Measurements from ENCODE around the gene PIP5K1B.

PIP5K1B gene

GRCh38 chr9:68802525-68803015 lies 97.5 kb downstream of the PIP5K1B start:
- H3K4me3 ChIP-seq (ENCODE audit: low read depth, low read length), result no peak overlapping the region

GRCh38 chr9:68804911-68805889 lies 100.2 kb downstream of the PIP5K1B start:
- H3K4me3 ChIP-seq (ENCODE audit: low read depth, low read length), result no peak overlapping the region

GRCh38 chr9:68805890-68806517 lies 101.0 kb downstream of the PIP5K1B start:
- H3K4me3 ChIP-seq (ENCODE audit: low read depth, low read length), result no peak overlapping the region

- H3K4me3 ChIP-seq (ENCODE audit: low read depth, low read length), result no peak overlapping the region
These were observed 103.4 kb downstream of the PIP5K1B start for GRCh38 chr9:68808338-68808890.

- H3K4me3 ChIP-seq (ENCODE audit: low read depth, low read length), result no peak overlapping the region
These were observed 112.2 kb downstream of the PIP5K1B start for GRCh38 chr9:68817079-68817875.

- no peak overlapping the region for H3K4me3 ChIP-seq (ENCODE audit: low read depth, low read length)
These were observed 114.0 kb downstream of the PIP5K1B start for GRCh38 chr9:68819065-68819464.

- H3K4me3 ChIP-seq (ENCODE audit: low read depth, low read length), result no peak overlapping the region
These were observed 116.9 kb downstream of the PIP5K1B start for GRCh38 chr9:68821911-68822310.

GRCh38 chr9:68822596-68823165 lies 117.6 kb downstream of the PIP5K1B start:
- no peak overlapping the region for H3K4me3 ChIP-seq (ENCODE audit: low read depth, low read length)

GRCh38 chr9:68825762-68826472 lies 120.9 kb downstream of the PIP5K1B start:
- H3K4me3 ChIP-seq (ENCODE audit: low read depth, low read length), result no peak overlapping the region

GRCh38 chr9:68827837-68828744 lies 123.1 kb downstream of the PIP5K1B start:
- no peak overlapping the region for H3K4me3 ChIP-seq (ENCODE audit: low read depth, low read length)

GRCh38 chr9:68832101-68832500 lies 127.1 kb downstream of the PIP5K1B start:
- no peak overlapping the region for H3K4me3 ChIP-seq (ENCODE audit: low read depth, low read length)

- no peak overlapping the region for H3K4me3 ChIP-seq (ENCODE audit: low read depth, low read length)
These were observed 128.0 kb downstream of the PIP5K1B start for GRCh38 chr9:68832861-68833518.

- no peak overlapping the region for H3K4me3 ChIP-seq (ENCODE audit: low read depth, low read length)
These were observed 130.0 kb downstream of the PIP5K1B start for GRCh38 chr9:68834931-68835520.

GRCh38 chr9:68836788-68837187 lies 131.7 kb downstream of the PIP5K1B start:
- no peak overlapping the region for H3K4me3 ChIP-seq (ENCODE audit: low read depth, low read length)

- no peak overlapping the region for H3K4me3 ChIP-seq (ENCODE audit: low read depth, low read length)
These were observed 133.2 kb downstream of the PIP5K1B start for GRCh38 chr9:68838245-68838644.

- H3K4me3 ChIP-seq (ENCODE audit: low read depth, low read length), result no peak overlapping the region
These were observed 136.4 kb downstream of the PIP5K1B start for GRCh38 chr9:68841276-68842052.

- H3K4me3 ChIP-seq (ENCODE audit: low read depth, low read length), result no peak overlapping the region
These were observed 137.5 kb downstream of the PIP5K1B start for GRCh38 chr9:68842568-68842967.
